CD14-positive monocyte (primary cell): Measurements from ENCODE around the gene S1PR4. TPM values are rescaled to one million over a fixed set of nuclear protein-coding genes. Genes with fewer than 3 reads are reported as not detected.

ENCODE experiments used
- DNase-seq, 3 donors: peaks; one replicate each; pipeline ENCODE4 v3.0.0-alpha.2; 2011 to 2022
- H2AFZ ChIP-seq: 2 replicates; pipeline ENCODE4 v1.6.0; 2012; ENCODE audit warnings: mild to moderate bottlenecking, low read depth, low read length, inconsistent platforms; ENCODE audit not compliant: insufficient read depth, poor library complexity, severe bottlenecking
- H3K27ac ChIP-seq, 2 donors: 1 replicate in 1 of 2; 2 replicates in 1 of 2; pipeline ENCODE4 v1.5.1; 2012 to 2013; ENCODE audit warnings: low read length in 2 of 2, control low read depth in 1 of 2, inconsistent platforms in 1 of 2, low read depth in 1 of 2, mild to moderate bottlenecking in 1 of 2
- H3K27me3 ChIP-seq, 2 donors: one replicate each; pipeline versions ENCODE4 v1.6.0 to v1.6.1; 2011 to 2013; ENCODE audit warnings: low read length in 2 of 2; ENCODE audit not compliant: control insufficient read depth in 2 of 2, insufficient read depth in 2 of 2
- H3K36me3 ChIP-seq, 2 donors: replicated peaks in 1 of 2; 1 replicate in 1 of 2; 2 replicates in 1 of 2; pipeline versions ENCODE4 v1.5.1 to v1.6.1; 2012 to 2013; ENCODE audit warnings: low read length in 2 of 2, control low read depth in 1 of 2, inconsistent platforms in 1 of 2, mild to moderate bottlenecking in 1 of 2; ENCODE audit not compliant: insufficient read depth in 2 of 2, control insufficient read depth in 1 of 2
- H3K4me1 ChIP-seq, 2 donors: 1 replicate in 1 of 2; 2 replicates in 1 of 2; pipeline versions ENCODE4 v1.5.1 to v1.6.1; 2012 to 2013; ENCODE audit warnings: low read length in 2 of 2, control low read depth in 1 of 2, inconsistent platforms in 1 of 2, mild to moderate bottlenecking in 1 of 2, moderate library complexity in 1 of 2; ENCODE audit not compliant: insufficient read depth in 2 of 2, control insufficient read depth in 1 of 2
- H3K4me2 ChIP-seq: replicated peaks from 2 replicates; pipeline ENCODE3; 2012; ENCODE audit warnings: low read length, moderate library complexity, mild to moderate bottlenecking; ENCODE audit not compliant: poor library complexity, severe bottlenecking; ENCODE audit errors: extremely low read depth
- H3K4me3 ChIP-seq, 3 experiments: fragments of 200-600 bp in 1 of 3; sonication (generic) in 1 of 3; replicated peaks in 1 of 3; 1 replicate in 2 of 3; 2 replicates in 1 of 3; pipeline ENCODE4 v1.5.1; 2011 to 2013; ENCODE audit warnings: low read length in 3 of 3, mild to moderate bottlenecking in 3 of 3, control low read depth in 2 of 3, low read depth in 2 of 3, inconsistent platforms in 1 of 3, moderate library complexity in 1 of 3
- H3K79me2 ChIP-seq: 2 replicates; pipeline ENCODE4 v1.6.0; 2012; ENCODE audit warnings: mild to moderate bottlenecking, control low read depth, inconsistent platforms, low read length, moderate library complexity; ENCODE audit not compliant: insufficient read depth
- H3K9ac ChIP-seq: 2 replicates; pipeline ENCODE4 v1.6.0; 2017; ENCODE audit warnings: low read length, mild to moderate bottlenecking; ENCODE audit not compliant: insufficient read depth, poor library complexity, severe bottlenecking
- H3K9me3 ChIP-seq, 2 donors: replicated peaks in 1 of 2; 1 replicate in 1 of 2; 2 replicates in 1 of 2; pipeline versions ENCODE4 v1.5.1 to v1.6.1; 2012 to 2013; ENCODE audit warnings: low read length in 2 of 2, control low read depth in 1 of 2; ENCODE audit not compliant: control insufficient read depth in 1 of 2, insufficient read depth in 1 of 2
- H4K20me1 ChIP-seq: 2 replicates; pipeline ENCODE4 v1.6.0; 2012; ENCODE audit warnings: mild to moderate bottlenecking, low read length, control low read depth, moderate library complexity; ENCODE audit not compliant: insufficient read depth
- H3K27ac Mint-ChIP-seq, 7 donors: one replicate each; pipeline ENCODE4 v1.8.0; 2020; ENCODE audit warnings: mild to moderate bottlenecking in 7 of 7, mixed read lengths in 7 of 7, moderate library complexity in 6 of 7, inconsistent platforms in 2 of 7
- H3K27me3 Mint-ChIP-seq, 3 donors: one replicate each; pipeline ENCODE4 v1.8.0; 2021 to 2022; ENCODE audit warnings: low read depth in 3 of 3, mild to moderate bottlenecking in 3 of 3, mixed read lengths in 3 of 3, moderate library complexity in 3 of 3, inconsistent platforms in 1 of 3
- H3K36me3 Mint-ChIP-seq, 2 donors: one replicate each; pipeline ENCODE4 v1.8.0; 2020; ENCODE audit warnings: mixed read lengths in 2 of 2, inconsistent platforms in 1 of 2, mild to moderate bottlenecking in 1 of 2
- H3K4me1 Mint-ChIP-seq: one replicate; pipeline ENCODE4 v1.8.0; 2020; ENCODE audit warnings: mild to moderate bottlenecking, mixed read lengths
- H3K4me3 Mint-ChIP-seq, 2 donors: one replicate each; pipeline ENCODE4 v1.8.0; 2020; ENCODE audit warnings: mild to moderate bottlenecking in 2 of 2, mixed read lengths in 2 of 2, moderate library complexity in 1 of 2
- H3K9me3 Mint-ChIP-seq, 7 donors: one replicate each; pipeline ENCODE4 v1.8.0; 2020 to 2022; ENCODE audit warnings: mixed read lengths in 7 of 7, mild to moderate bottlenecking in 6 of 7, moderate library complexity in 6 of 7, inconsistent platforms in 2 of 7
- WGBS: methylation state at CpG from one replicate; pipeline ENCODE4 v1.1.5; 2013; ENCODE audit warnings: missing lambda C conversion rate; ENCODE audit not compliant: insufficient coverage; 5-methylcytosine and 5-hydroxymethylcytosine counted together
- intact Hi-C, 2 donors: fragments of 100-400 bp; cut with micrococcal nuclease; formaldehyde crosslinking; loops; one replicate each; pipeline versions ENCODE4 v1.15.0 to v1.15.1; 2023
- polyA plus RNA-seq, 3 donors: library from polyadenylated mRNA; depleted of rRNA in 1 of 3; unstranded in 2 of 3; stranded (reverse) in 1 of 3; fragments of 300-500 nt in 2 of 3; fragments of >200 nt in 1 of 3; fragmentation: Illumina TruSeq in 2 of 3; gene quantifications; 1 replicate in 2 of 3; 2 replicates in 1 of 3; pipeline ENCODE4 v1.2.3, GENCODE V29; 2012 to 2021
- TF ChIP-seq, protein P1 (sequence below): fragments of 200-600 bp; IDR thresholded peaks from one replicate; pipeline ENCODE4 v1.8.0; 2022; ENCODE audit warnings: antibody characterized with exemption, mild to moderate bottlenecking

S1PR4 gene
- polyA plus RNA-seq, 3 donors, result 28.5 to 131 (median 105) TPM

DNA sequence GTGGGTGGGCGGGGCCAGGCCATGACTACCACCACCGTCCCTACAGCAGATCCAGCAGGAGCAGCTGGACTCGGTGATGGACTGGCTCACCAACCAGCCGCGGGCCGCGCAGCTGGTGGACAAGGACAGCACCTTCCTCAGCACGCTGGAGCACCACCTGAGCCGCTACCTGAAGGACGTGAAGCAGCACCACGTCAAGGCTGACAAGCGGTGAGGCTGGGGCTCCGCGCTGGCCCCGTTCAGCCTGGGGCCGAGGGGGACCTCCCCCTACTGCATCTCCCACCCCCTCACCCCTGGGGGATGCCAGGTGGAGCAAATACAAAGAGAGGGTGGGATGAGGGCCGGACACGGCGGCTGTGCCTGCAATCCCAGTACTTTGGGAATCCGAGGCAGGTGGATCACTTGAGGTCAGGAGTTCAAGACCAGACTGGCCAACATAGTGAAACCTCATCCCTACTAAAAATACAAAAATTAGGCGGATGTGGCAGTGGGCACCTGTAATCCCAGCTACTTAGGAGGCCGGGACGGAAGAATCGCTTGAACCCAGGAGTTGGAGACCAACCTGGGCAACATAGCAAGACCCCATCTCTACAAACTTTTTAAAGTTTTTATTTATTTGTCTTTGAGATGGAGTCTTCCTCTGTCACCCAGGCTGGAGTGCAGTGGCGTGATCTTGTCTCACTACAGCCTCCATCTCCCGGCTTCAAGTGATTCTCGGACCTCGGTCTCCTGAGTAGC lies 27.8 kb downstream of the S1PR4 start:
- peaks cover 39 to 70% of the 10 kb centered on the region in 2 donors for H3K36me3 Mint-ChIP-seq
- no peaks in the 10 kb centered on the region for H3K4me1 Mint-ChIP-seq
- Histone ChIP-seq H3K79me2 (no peaks in the 10 kb centered on the region), H3K9me3 (no peaks in the 10 kb centered on the region), H3K4me2 (no peak overlapping the region), H3K9ac (no peak overlapping the region), H3K4me1 (no peaks in the 10 kb centered on the region), H3K36me3 (peaks cover 70 to 77% of the 10 kb centered on the region in 2 donors), H3K4me3 (no peak overlapping the region), H4K20me1 (peaks cover 8% of the 10 kb centered on the region), H3K27ac (no peak overlapping the region), H2AFZ (no peak overlapping the region), H3K27me3 (no peaks in the 10 kb centered on the region)
- 100% methylated on average over 7 of the region's 28 CpGs for WGBS
- intact Hi-C loops, result no loop called here
- no peaks in the 10 kb centered on the region for H3K9me3 Mint-ChIP-seq
- TF ChIP-seq, protein P1, sequence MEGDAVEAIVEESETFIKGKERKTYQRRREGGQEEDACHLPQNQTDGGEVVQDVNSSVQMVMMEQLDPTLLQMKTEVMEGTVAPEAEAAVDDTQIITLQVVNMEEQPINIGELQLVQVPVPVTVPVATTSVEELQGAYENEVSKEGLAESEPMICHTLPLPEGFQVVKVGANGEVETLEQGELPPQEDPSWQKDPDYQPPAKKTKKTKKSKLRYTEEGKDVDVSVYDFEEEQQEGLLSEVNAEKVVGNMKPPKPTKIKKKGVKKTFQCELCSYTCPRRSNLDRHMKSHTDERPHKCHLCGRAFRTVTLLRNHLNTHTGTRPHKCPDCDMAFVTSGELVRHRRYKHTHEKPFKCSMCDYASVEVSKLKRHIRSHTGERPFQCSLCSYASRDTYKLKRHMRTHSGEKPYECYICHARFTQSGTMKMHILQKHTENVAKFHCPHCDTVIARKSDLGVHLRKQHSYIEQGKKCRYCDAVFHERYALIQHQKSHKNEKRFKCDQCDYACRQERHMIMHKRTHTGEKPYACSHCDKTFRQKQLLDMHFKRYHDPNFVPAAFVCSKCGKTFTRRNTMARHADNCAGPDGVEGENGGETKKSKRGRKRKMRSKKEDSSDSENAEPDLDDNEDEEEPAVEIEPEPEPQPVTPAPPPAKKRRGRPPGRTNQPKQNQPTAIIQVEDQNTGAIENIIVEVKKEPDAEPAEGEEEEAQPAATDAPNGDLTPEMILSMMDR, result no peak
- no peak for DNase-seq
- H3K27ac Mint-ChIP-seq, result no peak overlapping the region
- no peak overlapping the region for H3K4me3 Mint-ChIP-seq
- peaks cover 0 to 2% (median 0%) of the 10 kb centered on the region in 3 donors for H3K27me3 Mint-ChIP-seq

DNA sequence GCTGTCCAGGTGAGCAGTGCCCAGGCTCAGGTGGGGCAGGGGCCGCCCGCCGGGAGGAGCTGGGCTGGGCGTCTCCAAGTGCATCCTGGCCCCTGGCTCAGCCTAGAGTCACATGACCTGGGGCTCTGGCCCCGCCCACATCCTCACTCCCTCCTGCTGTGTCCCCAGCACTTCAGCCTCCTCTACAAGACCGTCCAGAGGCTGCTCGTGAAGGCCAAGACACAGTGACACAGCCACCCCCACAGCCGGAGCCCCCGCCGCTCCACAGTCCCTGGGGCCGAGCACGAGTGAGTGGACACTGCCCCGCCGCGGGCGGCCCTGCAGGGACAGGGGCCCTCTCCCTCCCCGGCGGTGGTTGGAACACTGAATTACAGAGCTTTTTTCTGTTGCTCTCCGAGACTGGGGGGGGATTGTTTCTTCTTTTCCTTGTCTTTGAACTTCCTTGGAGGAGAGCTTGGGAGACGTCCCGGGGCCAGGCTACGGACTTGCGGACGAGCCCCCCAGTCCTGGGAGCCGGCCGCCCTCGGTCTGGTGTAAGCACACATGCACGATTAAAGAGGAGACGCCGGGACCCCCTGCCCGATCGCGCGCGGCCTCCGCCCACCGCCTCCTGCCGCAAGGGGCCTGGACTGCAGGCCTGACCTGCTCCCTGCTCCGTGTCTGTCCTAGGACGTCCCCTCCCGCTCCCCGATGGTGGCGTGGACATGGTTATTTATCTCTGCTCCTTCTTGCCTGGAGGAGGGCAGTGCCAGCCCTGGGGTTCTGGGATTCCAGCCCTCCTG lies 29.1 kb downstream of the S1PR4 start:
- Mint-ChIP-seq H3K9me3 (no peaks in the 10 kb centered on the region), H3K27ac (no peak overlapping the region), H3K4me1 (no peaks in the 10 kb centered on the region), H3K36me3 (peaks cover 30 to 60% of the 10 kb centered on the region in 2 donors), H3K27me3 (peaks cover 0 to 2% (median 0%) of the 10 kb centered on the region in 3 donors), H3K4me3 (no peak overlapping the region)
- 98% methylated on average over 32 of the region's 43 CpGs for WGBS
- no peak for DNase-seq
- H3K36me3 ChIP-seq, result peaks cover 59 to 64% of the 10 kb centered on the region in 2 donors
- H3K4me1 ChIP-seq, result no peaks in the 10 kb centered on the region
- H3K4me3 ChIP-seq, result no peak overlapping the region
- TF ChIP-seq, protein P1, result no peak
- peaks cover 8% of the 10 kb centered on the region for H4K20me1 ChIP-seq
- no peak overlapping the region for H2AFZ ChIP-seq
- no peaks in the 10 kb centered on the region for H3K79me2 ChIP-seq
- no peaks in the 10 kb centered on the region for H3K27me3 ChIP-seq
- intact Hi-C loops, result no loop called here
- H3K4me2 ChIP-seq, result no peak overlapping the region
- no peak overlapping the region for H3K27ac ChIP-seq
- no peak overlapping the region for H3K9ac ChIP-seq
- H3K9me3 ChIP-seq, result no peaks in the 10 kb centered on the region
